ENCODE data around the gene ABCB8. TPM values are rescaled to one million over a fixed set of nuclear protein-coding genes. Genes with fewer than 3 reads are reported as not detected.

Gene ABCB8
- polyA plus RNA-seq, 1 donor (not counting 4 experiments of a cell fraction or from before 2014, with no cell fraction given) = 15.5 TPM

- no peak overlapping the region for H3K27ac ChIP-seq (ENCODE audit: control insufficient read depth, insufficient read depth, low read length)
Measured at GRCh38 chr7:151017370-151017952, 10.8 kb upstream of the ABCB8 start.

GRCh38 chr7:151017953-151018420 is 10.3 kb upstream of the ABCB8 start:
- TF ChIP-seq CTCF (optimal IDR thresholded peaks at IDR 0.05 in 1 of 3, IDR thresholded peaks at IDR 0.05 in 1 of 3, conservative IDR thresholded peaks at IDR 0.05 in 1 of 3; ENCODE audit: extremely low read depth in 1 of 3, insufficient read depth in 2 of 3, low read length in 3 of 3) (peak; percentile 68 to 96 (median 95)), EZH2 (IDR thresholded peaks at IDR 0.05; ENCODE audit: low read length) (no peak)
- Histone ChIP-seq H3K79me2 (ENCODE audit: control insufficient read depth, insufficient read depth, low read length) (no peaks in the 10 kb centered on the region), H2AFZ (ENCODE audit: control insufficient read depth, low read length) (no peak overlapping the region), H3K27me3 (ENCODE audit: control insufficient read depth, extremely low read depth, insufficient read depth, low read length) (peaks cover 47% of the 10 kb centered on the region), H3K4me1 (ENCODE audit: control insufficient read depth, extremely low read depth, insufficient read depth, low read length) (peaks cover 7% of the 10 kb centered on the region), H3K9ac (ENCODE audit: control insufficient read depth, extremely low read depth, insufficient read depth, low read length) (no peak overlapping the region), H3K4me3 (ENCODE audit: control insufficient read depth in 2 of 3, extremely low read depth in 1 of 3, insufficient read depth in 2 of 3, low read depth in 1 of 3, low read length in 3 of 3) (no peak overlapping the region), H4K20me1 (ENCODE audit: control insufficient read depth, extremely low read depth, insufficient read depth, low read length) (no peaks in the 10 kb centered on the region), H3K9me3 (ENCODE audit: control insufficient read depth, low read depth, low read length) (no peaks in the 10 kb centered on the region), H3K27ac (ENCODE audit: control insufficient read depth, insufficient read depth, low read length) (no peak overlapping the region), H3K4me2 (ENCODE audit: control insufficient read depth, extremely low read depth, insufficient read depth, low read depth, low read length) (peak overlapping the region; percentile 56), H3K36me3 (ENCODE audit: control insufficient read depth in 2 of 2, extremely low read depth in 1 of 2, insufficient read depth in 2 of 2, low read length in 2 of 2) (no peaks in the 10 kb centered on the region), H3K9me1 (ENCODE audit: control insufficient read depth, extremely low read depth, insufficient read depth, low read length) (no peaks in the 10 kb centered on the region)
- dilution Hi-C loops (cut with MboI; ENCODE audit: extremely low pct_ligation_motif_present, low sequenced_read_pairs) = no loop called here
- no peak for DNase-seq (ENCODE audit: low read depth, low spot score)
- FAIRE-seq = no peak

More at GRCh38 chr7:151017370-151017952, 10.8 kb upstream of the ABCB8 start:
- dilution Hi-C loops (cut with MboI; ENCODE audit: extremely low pct_ligation_motif_present, low sequenced_read_pairs) = no loop called here
- Histone ChIP-seq H3K9me3 (ENCODE audit: control insufficient read depth, low read depth, low read length) (no peaks in the 10 kb centered on the region), H3K4me2 (ENCODE audit: control insufficient read depth, extremely low read depth, insufficient read depth, low read depth, low read length) (no peak overlapping the region), H3K27me3 (ENCODE audit: control insufficient read depth, extremely low read depth, insufficient read depth, low read length) (peaks cover 52% of the 10 kb centered on the region), H3K9ac (ENCODE audit: control insufficient read depth, extremely low read depth, insufficient read depth, low read length) (no peak overlapping the region), H3K4me3 (ENCODE audit: control insufficient read depth in 2 of 3, extremely low read depth in 1 of 3, insufficient read depth in 2 of 3, low read depth in 1 of 3, low read length in 3 of 3) (no peak overlapping the region), H3K4me1 (ENCODE audit: control insufficient read depth, extremely low read depth, insufficient read depth, low read length) (peaks cover 8% of the 10 kb centered on the region), H3K36me3 (ENCODE audit: control insufficient read depth in 2 of 2, extremely low read depth in 1 of 2, insufficient read depth in 2 of 2, low read length in 2 of 2) (no peaks in the 10 kb centered on the region), H3K79me2 (ENCODE audit: control insufficient read depth, insufficient read depth, low read length) (no peaks in the 10 kb centered on the region), H2AFZ (ENCODE audit: control insufficient read depth, low read length) (no peak overlapping the region), H4K20me1 (ENCODE audit: control insufficient read depth, extremely low read depth, insufficient read depth, low read length) (no peaks in the 10 kb centered on the region), H3K9me1 (ENCODE audit: control insufficient read depth, extremely low read depth, insufficient read depth, low read length) (no peaks in the 10 kb centered on the region)
- TF ChIP-seq CTCF (optimal IDR thresholded peaks at IDR 0.05 in 1 of 3, IDR thresholded peaks at IDR 0.05 in 1 of 3, conservative IDR thresholded peaks at IDR 0.05 in 1 of 3; ENCODE audit: extremely low read depth in 1 of 3, insufficient read depth in 2 of 3, low read length in 3 of 3) (no peak), EZH2 (IDR thresholded peaks at IDR 0.05; ENCODE audit: low read length) (no peak)
- DNase-seq (ENCODE audit: low read depth, low spot score) (no peak), FAIRE-seq (no peak)

Measured in keratinocyte (primary cell).